ENCODE measurements around the gene PSME2.

GRCh38 chr14:24138396-24139271, 7.8 kb downstream of the PSME2 start:
- TF ChIP-seq, protein P1, sequence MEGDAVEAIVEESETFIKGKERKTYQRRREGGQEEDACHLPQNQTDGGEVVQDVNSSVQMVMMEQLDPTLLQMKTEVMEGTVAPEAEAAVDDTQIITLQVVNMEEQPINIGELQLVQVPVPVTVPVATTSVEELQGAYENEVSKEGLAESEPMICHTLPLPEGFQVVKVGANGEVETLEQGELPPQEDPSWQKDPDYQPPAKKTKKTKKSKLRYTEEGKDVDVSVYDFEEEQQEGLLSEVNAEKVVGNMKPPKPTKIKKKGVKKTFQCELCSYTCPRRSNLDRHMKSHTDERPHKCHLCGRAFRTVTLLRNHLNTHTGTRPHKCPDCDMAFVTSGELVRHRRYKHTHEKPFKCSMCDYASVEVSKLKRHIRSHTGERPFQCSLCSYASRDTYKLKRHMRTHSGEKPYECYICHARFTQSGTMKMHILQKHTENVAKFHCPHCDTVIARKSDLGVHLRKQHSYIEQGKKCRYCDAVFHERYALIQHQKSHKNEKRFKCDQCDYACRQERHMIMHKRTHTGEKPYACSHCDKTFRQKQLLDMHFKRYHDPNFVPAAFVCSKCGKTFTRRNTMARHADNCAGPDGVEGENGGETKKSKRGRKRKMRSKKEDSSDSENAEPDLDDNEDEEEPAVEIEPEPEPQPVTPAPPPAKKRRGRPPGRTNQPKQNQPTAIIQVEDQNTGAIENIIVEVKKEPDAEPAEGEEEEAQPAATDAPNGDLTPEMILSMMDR (IDR thresholded peaks at IDR 0.05; ENCODE audit: insufficient read depth, low read length): no peak
- TF ChIP-seq, protein P2, sequence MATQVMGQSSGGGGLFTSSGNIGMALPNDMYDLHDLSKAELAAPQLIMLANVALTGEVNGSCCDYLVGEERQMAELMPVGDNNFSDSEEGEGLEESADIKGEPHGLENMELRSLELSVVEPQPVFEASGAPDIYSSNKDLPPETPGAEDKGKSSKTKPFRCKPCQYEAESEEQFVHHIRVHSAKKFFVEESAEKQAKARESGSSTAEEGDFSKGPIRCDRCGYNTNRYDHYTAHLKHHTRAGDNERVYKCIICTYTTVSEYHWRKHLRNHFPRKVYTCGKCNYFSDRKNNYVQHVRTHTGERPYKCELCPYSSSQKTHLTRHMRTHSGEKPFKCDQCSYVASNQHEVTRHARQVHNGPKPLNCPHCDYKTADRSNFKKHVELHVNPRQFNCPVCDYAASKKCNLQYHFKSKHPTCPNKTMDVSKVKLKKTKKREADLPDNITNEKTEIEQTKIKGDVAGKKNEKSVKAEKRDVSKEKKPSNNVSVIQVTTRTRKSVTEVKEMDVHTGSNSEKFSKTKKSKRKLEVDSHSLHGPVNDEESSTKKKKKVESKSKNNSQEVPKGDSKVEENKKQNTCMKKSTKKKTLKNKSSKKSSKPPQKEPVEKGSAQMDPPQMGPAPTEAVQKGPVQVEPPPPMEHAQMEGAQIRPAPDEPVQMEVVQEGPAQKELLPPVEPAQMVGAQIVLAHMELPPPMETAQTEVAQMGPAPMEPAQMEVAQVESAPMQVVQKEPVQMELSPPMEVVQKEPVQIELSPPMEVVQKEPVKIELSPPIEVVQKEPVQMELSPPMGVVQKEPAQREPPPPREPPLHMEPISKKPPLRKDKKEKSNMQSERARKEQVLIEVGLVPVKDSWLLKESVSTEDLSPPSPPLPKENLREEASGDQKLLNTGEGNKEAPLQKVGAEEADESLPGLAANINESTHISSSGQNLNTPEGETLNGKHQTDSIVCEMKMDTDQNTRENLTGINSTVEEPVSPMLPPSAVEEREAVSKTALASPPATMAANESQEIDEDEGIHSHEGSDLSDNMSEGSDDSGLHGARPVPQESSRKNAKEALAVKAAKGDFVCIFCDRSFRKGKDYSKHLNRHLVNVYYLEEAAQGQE (IDR thresholded peaks at IDR 0.05; ENCODE audit: insufficient replicate concordance, low read depth): no peak
- TF ChIP-seq GABPA (IDR thresholded peaks at IDR 0.05; ENCODE audit: low read depth) (no peak), POLR2AphosphoS5 (IDR thresholded peaks at IDR 0.05; ENCODE audit: low read depth) (no peak), SPI1 (IDR thresholded peaks at IDR 0.05; ENCODE audit: borderline replicate concordance, low read depth) (no peak)
